ENCODE results near the gene REV1. TPM values are rescaled to one million over a fixed set of nuclear protein-coding genes. Genes with fewer than 3 reads are reported as not detected.
A peak's percentile ranks its signal among the peaks of the same experiment; 100 is the strongest.
"Not testable (repeated sequence)": the region's sequence is repeated elsewhere in the genome, so short reads cannot be mapped to it uniquely, and the experiment has no call there.

Gene REV1
- total RNA-seq, 3 donors from 2014 or later = 40.2 to 53.4 (median 50.7) TPM

DNA sequence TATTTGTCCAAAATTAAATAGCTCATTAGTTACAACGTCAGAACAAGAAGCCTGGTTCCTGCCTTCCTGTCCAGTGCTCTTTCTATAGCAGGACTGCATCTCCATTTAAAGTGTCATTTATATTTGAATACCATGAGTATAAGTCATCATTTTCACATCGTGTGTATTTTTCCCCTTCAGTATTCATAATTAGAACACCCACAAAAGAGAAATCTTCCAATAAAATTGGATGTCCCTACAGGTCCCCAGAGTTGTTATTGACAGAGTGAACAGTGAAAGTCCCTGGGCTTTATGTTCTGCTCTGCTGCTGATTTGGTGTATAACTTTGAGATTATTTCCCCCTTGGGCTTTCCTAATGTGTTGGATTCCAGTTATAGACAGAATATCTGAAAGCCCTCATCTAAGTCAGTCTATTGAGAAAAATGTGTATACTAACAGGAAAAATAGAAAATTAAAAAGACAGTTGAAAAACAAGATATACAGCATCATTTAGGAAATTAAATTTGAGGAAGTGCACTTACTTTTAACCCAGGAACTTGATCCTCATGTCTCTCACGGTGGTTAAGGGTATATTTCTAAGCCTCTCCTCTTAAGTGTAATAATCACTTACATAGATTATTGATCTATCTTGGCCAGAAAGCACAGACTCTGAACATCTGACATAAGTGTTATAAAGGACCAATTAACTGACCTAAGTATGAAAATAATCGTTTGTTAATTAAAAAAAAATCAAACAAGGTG, 15.2 kb upstream of the REV1 start:
- Histone ChIP-seq H3K36me3 (ENCODE audit: low read depth) (no peaks in the 10 kb centered on the region), H3K9me3 (no peaks in the 10 kb centered on the region), H3K4me1 (ENCODE audit: low read depth) (no peaks in the 10 kb centered on the region), H3K4me3 (no peak overlapping the region)
- ATAC-seq = no peak
- intact Hi-C loops (cut with DNase I, micrococcal nuclease) = no loop called here
- no peak for DNase-seq
- no peak for TF ChIP-seq CTCF (IDR thresholded peaks at IDR 0.05)

GRCh38 chr2:99503662-99504416, 14.0 kb upstream of the REV1 start:
- H3K9me3 ChIP-seq, H3K4me3 ChIP-seq: not testable (repeated sequence)
- ATAC-seq = peak; percentile 71

GRCh38 chr2:99496021-99496420, 6.2 kb upstream of the REV1 start:
- no peak for DNase-seq
- Histone ChIP-seq H3K4me1 (ENCODE audit: low read depth) (peaks cover 9% of the 10 kb centered on the region), H3K9me3 (no peaks in the 10 kb centered on the region), H3K36me3 (ENCODE audit: low read depth) (no peaks in the 10 kb centered on the region), H3K4me3 (no peak overlapping the region)
- peak; percentile 59 for ATAC-seq
- intact Hi-C loops (cut with DNase I, micrococcal nuclease) = loop anchor here in 1 of 2 donors (10.0 kb wide), 1 partner anchor 161 kb away; the partner anchor contains the start of genes EIF5B and TXNDC9
- TF ChIP-seq CTCF (IDR thresholded peaks at IDR 0.05) = no peak

More at GRCh38 chr2:99503662-99504416, 14.0 kb upstream of the REV1 start:
- DNase-seq = peak in 1 of 3 donors; percentile 32
- H3K36me3 ChIP-seq (ENCODE audit: low read depth); intact Hi-C loops (cut with DNase I, micrococcal nuclease); H3K4me1 ChIP-seq (ENCODE audit: low read depth): not testable (repeated sequence)

- ATAC-seq = no peak
These were observed 5.5 kb upstream of the REV1 start for GRCh38 chr2:99495115-99495860.

GRCh38 chr2:99492721-99493120, 2.9 kb upstream of the REV1 start:
- ATAC-seq (no peak), DNase-seq (no peak)
- intact Hi-C loops (cut with DNase I, micrococcal nuclease) = loop anchor here in 1 of 2 donors (10.0 kb wide), 1 partner anchor 158 kb away; the partner anchor contains the start of genes EIF5B and TXNDC9
- H3K4me3 ChIP-seq = no peak overlapping the region
- no peak for TF ChIP-seq CTCF (IDR thresholded peaks at IDR 0.05)
- H3K9me3 ChIP-seq = no peaks in the 10 kb centered on the region
- peaks cover 13% of the 10 kb centered on the region for H3K4me1 ChIP-seq (ENCODE audit: low read depth)
- no peaks in the 10 kb centered on the region for H3K36me3 ChIP-seq (ENCODE audit: low read depth)

More at GRCh38 chr2:99495115-99495860, 5.5 kb upstream of the REV1 start:
- TF ChIP-seq CTCF (IDR thresholded peaks at IDR 0.05) = no peak
- no peaks in the 10 kb centered on the region for H3K9me3 ChIP-seq
- H3K4me1 ChIP-seq (ENCODE audit: low read depth) = peaks cover 13% of the 10 kb centered on the region
- H3K36me3 ChIP-seq (ENCODE audit: low read depth) = no peaks in the 10 kb centered on the region
- intact Hi-C loops (cut with DNase I, micrococcal nuclease) = loop anchor here in 1 of 2 donors (10.0 kb wide), 1 partner anchor 160 kb away; the partner anchor contains the start of genes EIF5B and TXNDC9
- no peak for DNase-seq
- H3K4me3 ChIP-seq = no peak overlapping the region

All from mucosa of descending colon (tissue), 3 donors.